ENCODE measurements around the gene GRAMD1B. TPM values are rescaled to one million over a fixed set of nuclear protein-coding genes. Genes with fewer than 3 reads are reported as not detected.

GRAMD1B gene
- total RNA-seq, 2 donors from 2014 or later, result 0.66 to 3.4 TPM

GRCh38 chr11:123537726-123538125 is 107.7 kb downstream of the GRAMD1B start:
- no peaks in the 10 kb centered on the region for H3K27me3 ChIP-seq
- intact Hi-C loops (cut with DNase I), result no loop called here

GRCh38 chr11:123543797-123544196 is 113.7 kb downstream of the GRAMD1B start:
- Histone ChIP-seq H3K4me1 (no peaks in the 10 kb centered on the region), H3K27ac (no peak overlapping the region), H3K36me3 (replicated peaks in 1 of 2; ENCODE audit: insufficient read depth in 1 of 2, low read depth in 2 of 2) (no peaks in the 10 kb centered on the region), H3K4me3 (no peak overlapping the region), H3K27me3 (no peaks in the 10 kb centered on the region), H3K9me3 (no peaks in the 10 kb centered on the region)
- intact Hi-C loops (cut with DNase I), result no loop called here
- TF ChIP-seq CTCF (IDR thresholded peaks at IDR 0.05), result no peak
- no peak for TF ChIP-seq POLR2A (IDR thresholded peaks at IDR 0.05)
- 68 to 70% methylated on average over 4 of the region's 4 CpGs for WGBS, 2 donors
- DNase-seq, result no peak
- no peak for ATAC-seq

More at GRCh38 chr11:123537726-123538125, 107.7 kb downstream of the GRAMD1B start:
- H3K27ac ChIP-seq, result no peak overlapping the region
- no peak for ATAC-seq
- no peaks in the 10 kb centered on the region for H3K9me3 ChIP-seq
- no peak overlapping the region for H3K4me3 ChIP-seq
- no peak for TF ChIP-seq CTCF (IDR thresholded peaks at IDR 0.05)
- TF ChIP-seq POLR2A (IDR thresholded peaks at IDR 0.05), result no peak
- no peak for DNase-seq
- H3K4me1 ChIP-seq, result no peaks in the 10 kb centered on the region
- WGBS, 2 donors, result 83 to 93% methylated on average over 4 of the region's 4 CpGs
- H3K36me3 ChIP-seq (replicated peaks in 1 of 2; ENCODE audit: insufficient read depth in 1 of 2, low read depth in 2 of 2), result no peaks in the 10 kb centered on the region

GRCh38 chr11:123544631-123545375 is 114.7 kb downstream of the GRAMD1B start:
- Histone ChIP-seq H3K27me3 (no peaks in the 10 kb centered on the region), H3K36me3 (replicated peaks in 1 of 2; ENCODE audit: insufficient read depth in 1 of 2, low read depth in 2 of 2) (no peaks in the 10 kb centered on the region), H3K4me1 (no peaks in the 10 kb centered on the region), H3K27ac (no peak overlapping the region), H3K9me3 (no peaks in the 10 kb centered on the region), H3K4me3 (no peak overlapping the region)
- no peak for ATAC-seq
- DNase-seq, result no peak
- intact Hi-C loops (cut with DNase I), result no loop called here
- no peak for TF ChIP-seq POLR2A (IDR thresholded peaks at IDR 0.05)
- TF ChIP-seq CTCF (IDR thresholded peaks at IDR 0.05), result no peak
- WGBS, 2 donors, result 63 to 71% methylated on average over 13 to 16 of the region's 16 CpGs

- intact Hi-C loops (cut with DNase I), result no loop called here
Measured at GRCh38 chr11:123545726-123546270, 115.7 kb downstream of the GRAMD1B start.

More at GRCh38 chr11:123545726-123546270, 115.7 kb downstream of the GRAMD1B start:
- no peak overlapping the region for H3K4me3 ChIP-seq
- H3K4me1 ChIP-seq, result no peaks in the 10 kb centered on the region
- no peaks in the 10 kb centered on the region for H3K36me3 ChIP-seq (replicated peaks in 1 of 2; ENCODE audit: insufficient read depth in 1 of 2, low read depth in 2 of 2)
- no peak for DNase-seq
- H3K9me3 ChIP-seq, result no peaks in the 10 kb centered on the region
- no peaks in the 10 kb centered on the region for H3K27me3 ChIP-seq
- WGBS, 2 donors, result 80% methylated on average over 4 of the region's 4 CpGs
- TF ChIP-seq CTCF (IDR thresholded peaks at IDR 0.05), result no peak
- no peak for TF ChIP-seq POLR2A (IDR thresholded peaks at IDR 0.05)
- no peak for ATAC-seq
- no peak overlapping the region for H3K27ac ChIP-seq
